SK-N-MC (cell line): Measurements from ENCODE around the gene ULK4.
"Not testable (repeated sequence)": the region's sequence is repeated elsewhere in the genome, so short reads cannot be mapped to it uniquely, and the experiment has no call there.

ENCODE experiments used
- DNase-seq: peaks from one replicate; pipeline ENCODE4 v3.0.0-alpha.2; 2011; ENCODE audit warnings: low read depth, low spot score
- H3K27ac ChIP-seq: fragments of 200-600 bp; sonication (generic); 2 replicates; pipeline ENCODE4 v1.5.1; 2016; ENCODE audit warnings: mixed run types
- H3K36me3 ChIP-seq: fragments of 200-600 bp; sonication (generic); 2 replicates; pipeline ENCODE4 v1.6.1; 2017; ENCODE audit warnings: antibody characterized with exemption, low read length, mixed read lengths; ENCODE audit not compliant: insufficient read depth
- H3K4me3 ChIP-seq: fragments of 200-600 bp; sonication (generic); 2 replicates; pipeline ENCODE4 v1.5.1; 2016
- H3K9ac ChIP-seq: fragments of 200-600 bp; sonication (generic); 2 replicates; pipeline ENCODE4 v1.8.0; 2017; ENCODE audit warnings: mixed run types, mixed read lengths; ENCODE audit not compliant: insufficient read length
- H3K9me3 ChIP-seq: fragments of 200-600 bp; sonication (generic); 2 replicates; pipeline ENCODE4 v1.6.1; 2017; ENCODE audit warnings: low read depth, mild to moderate bottlenecking, antibody characterized with exemption, low read length, moderate library complexity, mixed read lengths
- EZH2 ChIP-seq: fragments of 200-600 bp; sonication (generic); IDR thresholded peaks from one replicate; pipeline ENCODE4 v1.6.1; 2017; ENCODE audit warnings: antibody characterized with exemption
- FOXP2 ChIP-seq: optimal IDR thresholded peaks from 2 replicates; pipeline ENCODE3; 2011; ENCODE audit warnings: mild to moderate bottlenecking, moderate library complexity; ENCODE audit not compliant: insufficient read depth; ENCODE audit errors: extremely low read length, control extremely low read depth
- POLR2AphosphoS5 ChIP-seq: IDR thresholded peaks from 2 replicates; pipeline ENCODE4 v1.6.1; 2012; ENCODE audit warnings: mild to moderate bottlenecking, low read depth, low read length, borderline replicate concordance

ULK4 gene

DNA sequence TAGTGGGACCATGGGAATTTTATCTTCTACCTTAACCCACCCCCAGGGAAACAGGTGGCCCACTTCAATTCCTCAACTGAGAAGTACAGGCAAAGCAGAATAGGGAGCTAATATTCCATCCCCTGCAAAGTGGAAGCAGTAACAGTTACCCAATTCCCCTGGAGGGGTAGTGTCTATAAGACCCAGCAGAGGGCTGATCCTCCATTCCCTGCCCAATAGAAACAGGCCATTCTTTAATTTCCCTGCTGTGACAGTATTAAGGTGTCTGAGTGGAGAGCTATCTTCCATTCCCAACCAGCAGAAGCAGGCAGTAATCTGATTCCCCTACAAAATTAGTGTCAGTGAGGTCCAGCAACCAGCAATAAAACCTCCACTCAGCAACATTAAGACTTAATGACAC is 219.8 kb downstream of the ULK4 start:
- H3K9me3 ChIP-seq, result no peaks in the 10 kb centered on the region
- no peak overlapping the region for H3K27ac ChIP-seq
- TF ChIP-seq POLR2AphosphoS5 (no peak), FOXP2 (no peak)
- no peaks in the 10 kb centered on the region for H3K36me3 ChIP-seq
- H3K4me3 ChIP-seq, result no peak overlapping the region
- no peak overlapping the region for H3K9ac ChIP-seq
- DNase-seq, result no peak

DNA sequence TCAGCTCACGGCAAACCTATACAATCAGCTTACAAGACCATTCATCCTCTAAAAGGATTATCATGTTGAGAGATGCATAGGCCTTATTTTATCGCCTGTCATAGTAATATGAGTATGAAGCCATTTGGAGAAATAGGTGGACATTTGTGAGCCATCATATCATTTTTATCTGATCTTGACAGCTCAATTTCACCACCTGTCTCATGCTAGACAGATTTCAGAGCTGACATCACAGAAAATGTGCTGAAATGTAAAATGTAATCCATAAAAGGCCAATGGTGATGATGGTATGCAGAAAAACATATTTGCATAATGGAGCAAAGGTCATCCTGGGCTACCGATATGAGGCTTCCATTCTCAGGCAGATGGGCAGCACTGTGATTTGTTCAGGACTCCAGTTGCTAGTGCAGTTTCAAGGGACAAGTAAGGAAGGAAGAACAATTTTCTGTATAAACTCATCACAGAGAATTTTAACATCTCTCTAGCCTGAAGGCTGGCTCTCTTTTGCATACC is 221.5 kb downstream of the ULK4 start:
- Histone ChIP-seq H3K27ac (no peak overlapping the region), H3K9me3 (no peaks in the 10 kb centered on the region), H3K36me3 (no peaks in the 10 kb centered on the region), H3K9ac (no peak overlapping the region), H3K4me3 (no peak overlapping the region)
- DNase-seq, result no peak
- TF ChIP-seq POLR2AphosphoS5 (no peak), FOXP2 (no peak), EZH2 (no peak)

DNA sequence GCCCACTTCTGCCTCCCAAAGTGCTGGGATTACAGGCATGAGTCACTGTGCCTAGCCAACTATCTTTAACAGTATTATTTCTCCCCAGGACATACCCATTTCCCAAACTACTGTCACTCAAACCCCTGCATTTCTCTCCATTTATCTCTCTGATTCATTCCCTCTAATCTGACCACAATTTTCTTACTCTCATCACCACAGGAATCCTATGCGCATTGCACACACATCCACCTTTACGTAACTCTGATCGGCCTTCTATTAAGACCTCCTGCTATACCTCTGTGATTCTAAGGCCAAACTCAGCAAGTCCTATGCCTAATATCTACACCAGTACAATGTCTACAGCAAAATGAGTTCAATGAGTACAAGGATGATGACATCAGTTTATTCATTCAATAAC is 235.0 kb downstream of the ULK4 start:
- Histone ChIP-seq H3K27ac (no peak overlapping the region), H3K9ac (no peak overlapping the region), H3K9me3 (no peaks in the 10 kb centered on the region), H3K4me3 (no peak overlapping the region), H3K36me3 (no peaks in the 10 kb centered on the region)
- DNase-seq, result no peak
- TF ChIP-seq FOXP2 (no peak), POLR2AphosphoS5 (no peak), EZH2 (no peak)

DNA sequence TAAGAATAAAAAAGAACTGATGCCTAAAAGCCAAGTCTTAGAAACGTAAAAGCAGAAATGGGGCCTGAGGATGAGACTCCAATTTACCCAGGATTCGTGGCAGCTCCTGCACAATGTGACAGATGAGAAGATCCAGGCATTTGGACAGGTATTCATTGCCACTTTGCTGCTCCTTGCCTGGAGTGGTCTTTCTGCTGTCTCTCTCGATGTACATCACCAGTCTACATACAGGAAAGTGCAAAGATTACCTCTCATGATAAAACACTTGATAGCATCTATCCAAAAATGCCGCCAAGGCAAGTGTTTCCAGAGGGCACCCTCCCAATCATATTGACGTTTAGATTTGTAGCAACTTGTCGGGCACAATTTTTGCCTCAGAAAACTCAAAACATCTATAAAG is 244.3 kb downstream of the ULK4 start:
- Histone ChIP-seq H3K27ac (no peak overlapping the region), H3K4me3 (no peak overlapping the region), H3K36me3 (no peaks in the 10 kb centered on the region), H3K9me3 (no peaks in the 10 kb centered on the region), H3K9ac (no peak overlapping the region)
- TF ChIP-seq FOXP2 (no peak), POLR2AphosphoS5 (no peak), EZH2 (no peak)
- DNase-seq, result no peak

DNA sequence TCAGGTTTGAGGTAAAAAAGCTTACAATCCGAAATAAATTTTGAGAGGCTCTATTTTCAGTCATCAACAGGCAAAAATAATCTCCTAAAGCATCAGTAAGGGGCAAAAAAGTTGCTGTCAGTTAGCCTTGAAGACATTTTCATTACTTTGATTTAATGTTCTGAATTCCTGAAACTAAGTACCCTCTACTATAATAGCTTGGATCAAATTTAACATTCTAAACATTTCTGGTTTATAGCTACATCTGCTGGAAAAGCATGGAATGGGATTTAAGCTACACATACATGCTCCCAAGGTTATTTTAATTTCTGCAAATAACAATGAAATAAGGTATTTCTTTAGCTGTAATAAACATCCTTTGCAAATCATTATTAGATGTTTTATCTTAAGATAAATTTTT is 245.4 kb downstream of the ULK4 start:
- H3K4me3 ChIP-seq, result no peak overlapping the region
- H3K9me3 ChIP-seq, result no peaks in the 10 kb centered on the region
- H3K36me3 ChIP-seq, result no peaks in the 10 kb centered on the region
- no peak for TF ChIP-seq POLR2AphosphoS5
- no peak for TF ChIP-seq FOXP2
- TF ChIP-seq EZH2, result no peak
- no peak overlapping the region for H3K27ac ChIP-seq
- no peak overlapping the region for H3K9ac ChIP-seq
- DNase-seq, result no peak

DNA sequence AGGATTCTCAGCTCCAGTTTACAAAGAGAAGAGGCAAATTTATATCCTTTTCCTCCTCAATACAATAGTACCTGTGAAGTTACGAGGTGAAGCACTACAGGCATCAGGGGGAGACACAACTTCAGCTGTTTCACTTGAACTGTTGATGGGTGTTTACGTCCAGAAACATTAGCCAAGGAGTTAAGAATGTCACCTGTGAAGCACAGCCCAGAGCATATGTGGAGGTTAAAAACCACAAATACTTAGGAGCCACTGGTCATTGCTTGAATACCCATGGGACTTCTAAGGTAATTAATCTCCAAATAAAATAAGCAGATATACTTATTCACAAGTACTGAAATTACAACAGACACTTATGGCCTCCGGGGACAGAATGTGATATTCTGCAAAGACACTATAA is 246.5 kb downstream of the ULK4 start:
- DNase-seq, result no peak
- TF ChIP-seq FOXP2, result no peak
- no peak for TF ChIP-seq EZH2
- no peak for TF ChIP-seq POLR2AphosphoS5
- no peak overlapping the region for H3K4me3 ChIP-seq
- H3K27ac ChIP-seq, result no peak overlapping the region
- H3K9ac ChIP-seq, result no peak overlapping the region
- H3K9me3 ChIP-seq, result no peaks in the 10 kb centered on the region
- no peaks in the 10 kb centered on the region for H3K36me3 ChIP-seq

DNA sequence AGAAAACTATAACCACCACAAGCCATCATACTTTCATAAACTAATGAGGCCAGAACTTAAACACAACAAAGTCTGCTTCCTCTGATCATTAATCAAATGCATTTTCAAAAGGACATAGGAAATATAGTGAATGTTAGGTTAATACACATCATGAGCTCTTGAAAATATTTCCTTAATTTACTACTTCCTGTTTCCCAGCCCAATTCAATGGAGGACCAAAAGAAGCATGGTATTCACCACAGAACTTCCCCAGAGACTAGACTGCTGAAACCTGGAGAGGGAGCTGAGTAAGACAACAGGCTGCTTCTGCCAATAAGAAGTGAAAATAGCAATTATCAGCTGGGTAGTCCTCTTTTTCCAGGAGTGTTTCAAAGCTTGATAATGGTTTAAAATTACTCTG is 250.3 kb downstream of the ULK4 start:
- Histone ChIP-seq H3K36me3 (no peaks in the 10 kb centered on the region), H3K9me3 (no peaks in the 10 kb centered on the region)

DNA sequence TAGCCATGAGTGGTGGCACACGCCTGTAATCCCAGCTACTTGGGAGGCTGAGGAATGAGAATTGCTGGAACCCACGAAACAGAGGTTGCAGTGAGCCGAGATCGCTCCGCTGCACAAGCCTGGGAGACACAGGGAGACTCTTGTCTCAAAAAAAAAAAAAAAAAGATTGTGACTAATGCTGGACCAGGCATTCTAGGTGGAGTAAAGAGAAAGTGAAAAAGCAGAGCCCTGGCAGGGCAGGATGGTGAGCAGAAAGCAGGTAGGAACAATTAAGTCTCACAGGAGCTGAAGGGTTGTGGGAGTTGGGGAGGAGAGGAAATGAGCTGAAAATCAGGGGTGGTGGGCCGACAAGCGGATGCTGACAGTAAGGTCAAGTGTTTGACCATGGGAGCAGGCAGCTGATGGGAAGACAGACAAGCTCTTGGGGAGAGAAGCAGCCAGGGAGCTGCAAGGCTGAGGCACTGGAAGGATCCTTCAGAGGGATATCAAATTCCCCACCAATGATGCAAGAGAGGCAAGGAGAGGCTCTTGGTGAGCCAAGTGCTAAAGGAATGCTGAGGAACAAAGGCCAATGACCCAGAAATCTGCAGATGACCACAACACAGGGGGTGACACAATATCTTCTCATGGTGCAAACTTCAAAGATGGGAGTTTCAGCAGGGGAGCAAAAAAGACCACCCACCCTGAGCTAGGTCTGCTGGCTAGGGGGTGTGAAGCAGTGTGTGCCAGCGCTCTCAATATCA is 251.1 kb downstream of the ULK4 start:
- no peak overlapping the region for H3K27ac ChIP-seq
- no peaks in the 10 kb centered on the region for H3K9me3 ChIP-seq
- DNase-seq, result no peak
- TF ChIP-seq FOXP2 (no peak), EZH2 (no peak), POLR2AphosphoS5 (no peak)
- no peak overlapping the region for H3K4me3 ChIP-seq
- H3K36me3 ChIP-seq, result no peaks in the 10 kb centered on the region
- H3K9ac ChIP-seq, result no peak overlapping the region

More for the DNA sequence above, 250.3 kb downstream of the ULK4 start:
- H3K27ac ChIP-seq, result no peak overlapping the region
- TF ChIP-seq POLR2AphosphoS5, result peak; percentile 30; the same call in 1 of the 2 replicates
- no peak for TF ChIP-seq FOXP2
- TF ChIP-seq EZH2, result no peak
- H3K4me3 ChIP-seq, result no peak overlapping the region
- no peak for DNase-seq
- H3K9ac ChIP-seq, result no peak overlapping the region

DNA sequence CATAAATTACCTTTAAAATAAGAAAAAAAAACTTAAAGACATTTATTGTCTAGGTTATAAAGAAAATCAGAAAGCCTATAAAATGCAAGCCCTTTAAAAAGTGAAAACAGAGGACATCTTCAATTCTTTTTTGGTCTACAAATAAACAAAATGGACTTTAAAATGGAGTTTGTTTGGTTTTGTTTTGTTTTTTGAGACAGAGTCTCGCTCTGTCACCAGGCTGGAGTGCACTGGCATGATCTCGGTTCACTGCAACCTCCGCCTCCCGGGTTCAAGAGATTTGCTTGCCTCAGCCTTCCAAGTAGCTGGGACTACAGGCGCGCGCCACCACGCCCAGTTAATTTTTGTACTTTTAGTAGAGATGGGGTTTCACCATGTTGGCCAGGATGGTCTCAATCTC is 252.7 kb downstream of the ULK4 start:
- H3K27ac ChIP-seq, H3K4me3 ChIP-seq, H3K36me3 ChIP-seq, H3K9me3 ChIP-seq, DNase-seq, H3K9ac ChIP-seq: not testable (repeated sequence)
